ENCODE results near the gene PIGH. TPM values are rescaled to one million over a fixed set of nuclear protein-coding genes. Genes with fewer than 3 reads are reported as not detected.

The PIGH gene
- polyA plus RNA-seq, 1 of the 3 experiments (the other 2 are of a cell fraction): 23.6 TPM

DNA sequence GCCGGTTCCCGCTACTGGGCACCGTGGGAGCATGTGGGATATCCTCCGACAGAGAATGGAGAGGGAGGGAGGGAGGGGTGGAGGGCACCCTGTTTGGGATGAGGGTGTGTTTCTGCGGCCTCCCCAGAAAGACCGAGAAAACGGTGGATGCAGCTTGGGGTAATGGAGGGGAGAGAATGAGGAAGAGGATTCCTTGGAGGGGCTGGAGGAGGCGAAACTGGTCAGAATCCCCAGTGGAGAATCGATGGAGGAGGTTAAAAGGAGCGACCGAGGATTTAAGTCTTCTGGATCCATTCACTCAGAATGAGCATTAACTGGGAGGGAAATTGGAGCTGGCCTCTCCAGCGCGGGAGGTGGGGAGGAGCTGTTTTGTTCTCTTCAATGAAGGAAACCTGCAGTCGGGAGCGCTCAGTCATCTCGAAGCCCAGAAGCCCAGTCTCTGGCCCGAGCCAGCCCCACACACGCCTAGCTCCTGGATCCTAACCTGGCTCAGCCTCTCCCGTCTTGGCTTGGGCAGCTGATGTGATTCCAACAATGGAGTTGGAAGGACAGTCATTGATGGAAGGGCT lies 20.2 kb upstream of the PIGH start:
- peak; percentile 37 for DNase-seq
- WGBS (ENCODE audit: low lambda C conversion rate): 17% methylated on average over 17 of the region's 19 CpGs

More for the DNA sequence above, 20.2 kb upstream of the PIGH start:
- no peaks in the 10 kb centered on the region for H3K27me3 ChIP-seq (ENCODE audit: insufficient read depth)
- H2AFZ ChIP-seq (ENCODE audit: low read depth): peak overlapping the region; percentile 75
- H3K9me3 ChIP-seq: no peaks in the 10 kb centered on the region
- H3K9ac ChIP-seq: peak overlapping the region; percentile 55; the same call in 1 of the 2 replicates
- peaks cover 22% of the 10 kb centered on the region for H3F3A ChIP-seq (replicated peaks; ENCODE audit: insufficient read depth)
- H3K27ac ChIP-seq (ENCODE audit: low read depth in 2 of 2, low read length in 1 of 2): peak overlapping the region in 1 of 2 experiments; percentile 41; a peak in 2 of 4 replicates
- peak overlapping the region; percentile 72 to 80 for H3K4me3 ChIP-seq (ENCODE audit: low read depth in 2 of 2, low read length in 1 of 2)
- ChIA-PET POLR2A (interaction anchor here (0.7 to 0.9 kb wide), 3 partner anchors 34 to 84 kb away, joined by 3 to 4 read pairs (median 3); no protein-coding TSS in a partner anchor), CTCF (interaction anchor here (0.9 to 6.2 kb wide), 13 partner anchors 15 to 193 kb away, joined by 3 to 85 read pairs (median 5); partner anchors contain the start of genes PIGH and RDH12)
- no peaks in the 10 kb centered on the region for H3K9me2 ChIP-seq
- no peaks in the 10 kb centered on the region for H3K79me2 ChIP-seq (ENCODE audit: insufficient read depth)
- H3K4me1 ChIP-seq (ENCODE audit: control insufficient read depth in 1 of 2, insufficient read depth in 2 of 2, low read depth in 1 of 2, low read length in 1 of 2): peaks cover 5 to 10% of the 10 kb centered on the region in 2 experiments; a peak in 3 of 4 replicates
- H4K20me1 ChIP-seq (ENCODE audit: insufficient read depth): no peaks in the 10 kb centered on the region
- peak overlapping the region; percentile 99 for H3K4me2 ChIP-seq
- H3K36me3 ChIP-seq (replicated peaks in 1 of 2; ENCODE audit: control insufficient read depth in 1 of 2, insufficient read depth in 2 of 2, low read length in 1 of 2): no peaks in the 10 kb centered on the region
- TF ChIP-seq FOSL2 (IDR thresholded peaks at IDR 0.05; ENCODE audit: borderline replicate concordance, low read depth) (no peak), NFIC (IDR thresholded peaks at IDR 0.05; ENCODE audit: borderline replicate concordance) (no peak), TCF12 (IDR thresholded peaks at IDR 0.05) (no peak), EP300 (IDR thresholded peaks at IDR 0.05; ENCODE audit: borderline replicate concordance in 1 of 2, low read depth in 1 of 2, low read length in 1 of 2) (no peak), SMC3 (IDR thresholded peaks at IDR 0.05; ENCODE audit: low read depth, low read length) (no peak), FOXJ3 (CRISPR knock-in tag; IDR thresholded peaks at IDR 0.05) (no peak), SIN3A (IDR thresholded peaks at IDR 0.05; ENCODE audit: borderline replicate concordance, low read depth, low read length) (no peak), MEF2A (IDR thresholded peaks at IDR 0.05; ENCODE audit: borderline replicate concordance, low read depth) (no peak), RCOR1 (IDR thresholded peaks at IDR 0.05; ENCODE audit: low read length) (no peak), CHD2 (IDR thresholded peaks at IDR 0.05; ENCODE audit: low read length, partially characterized antibody) (no peak)
- TF ChIP-seq, protein P1, sequence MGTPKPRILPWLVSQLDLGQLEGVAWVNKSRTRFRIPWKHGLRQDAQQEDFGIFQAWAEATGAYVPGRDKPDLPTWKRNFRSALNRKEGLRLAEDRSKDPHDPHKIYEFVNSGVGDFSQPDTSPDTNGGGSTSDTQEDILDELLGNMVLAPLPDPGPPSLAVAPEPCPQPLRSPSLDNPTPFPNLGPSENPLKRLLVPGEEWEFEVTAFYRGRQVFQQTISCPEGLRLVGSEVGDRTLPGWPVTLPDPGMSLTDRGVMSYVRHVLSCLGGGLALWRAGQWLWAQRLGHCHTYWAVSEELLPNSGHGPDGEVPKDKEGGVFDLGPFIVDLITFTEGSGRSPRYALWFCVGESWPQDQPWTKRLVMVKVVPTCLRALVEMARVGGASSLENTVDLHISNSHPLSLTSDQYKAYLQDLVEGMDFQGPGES (IDR thresholded peaks at IDR 0.05; ENCODE audit: low read depth, low read length): no peak
- TF ChIP-seq, protein P2, sequence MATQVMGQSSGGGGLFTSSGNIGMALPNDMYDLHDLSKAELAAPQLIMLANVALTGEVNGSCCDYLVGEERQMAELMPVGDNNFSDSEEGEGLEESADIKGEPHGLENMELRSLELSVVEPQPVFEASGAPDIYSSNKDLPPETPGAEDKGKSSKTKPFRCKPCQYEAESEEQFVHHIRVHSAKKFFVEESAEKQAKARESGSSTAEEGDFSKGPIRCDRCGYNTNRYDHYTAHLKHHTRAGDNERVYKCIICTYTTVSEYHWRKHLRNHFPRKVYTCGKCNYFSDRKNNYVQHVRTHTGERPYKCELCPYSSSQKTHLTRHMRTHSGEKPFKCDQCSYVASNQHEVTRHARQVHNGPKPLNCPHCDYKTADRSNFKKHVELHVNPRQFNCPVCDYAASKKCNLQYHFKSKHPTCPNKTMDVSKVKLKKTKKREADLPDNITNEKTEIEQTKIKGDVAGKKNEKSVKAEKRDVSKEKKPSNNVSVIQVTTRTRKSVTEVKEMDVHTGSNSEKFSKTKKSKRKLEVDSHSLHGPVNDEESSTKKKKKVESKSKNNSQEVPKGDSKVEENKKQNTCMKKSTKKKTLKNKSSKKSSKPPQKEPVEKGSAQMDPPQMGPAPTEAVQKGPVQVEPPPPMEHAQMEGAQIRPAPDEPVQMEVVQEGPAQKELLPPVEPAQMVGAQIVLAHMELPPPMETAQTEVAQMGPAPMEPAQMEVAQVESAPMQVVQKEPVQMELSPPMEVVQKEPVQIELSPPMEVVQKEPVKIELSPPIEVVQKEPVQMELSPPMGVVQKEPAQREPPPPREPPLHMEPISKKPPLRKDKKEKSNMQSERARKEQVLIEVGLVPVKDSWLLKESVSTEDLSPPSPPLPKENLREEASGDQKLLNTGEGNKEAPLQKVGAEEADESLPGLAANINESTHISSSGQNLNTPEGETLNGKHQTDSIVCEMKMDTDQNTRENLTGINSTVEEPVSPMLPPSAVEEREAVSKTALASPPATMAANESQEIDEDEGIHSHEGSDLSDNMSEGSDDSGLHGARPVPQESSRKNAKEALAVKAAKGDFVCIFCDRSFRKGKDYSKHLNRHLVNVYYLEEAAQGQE (IDR thresholded peaks at IDR 0.05; ENCODE audit: low read depth, low read length): no peak
- TF ChIP-seq, protein P3, sequence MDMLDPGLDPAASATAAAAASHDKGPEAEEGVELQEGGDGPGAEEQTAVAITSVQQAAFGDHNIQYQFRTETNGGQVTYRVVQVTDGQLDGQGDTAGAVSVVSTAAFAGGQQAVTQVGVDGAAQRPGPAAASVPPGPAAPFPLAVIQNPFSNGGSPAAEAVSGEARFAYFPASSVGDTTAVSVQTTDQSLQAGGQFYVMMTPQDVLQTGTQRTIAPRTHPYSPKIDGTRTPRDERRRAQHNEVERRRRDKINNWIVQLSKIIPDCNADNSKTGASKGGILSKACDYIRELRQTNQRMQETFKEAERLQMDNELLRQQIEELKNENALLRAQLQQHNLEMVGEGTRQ (IDR thresholded peaks at IDR 0.05; ENCODE audit: borderline replicate concordance, low read depth, low read length): no peak
- TF ChIP-seq, protein P4, sequence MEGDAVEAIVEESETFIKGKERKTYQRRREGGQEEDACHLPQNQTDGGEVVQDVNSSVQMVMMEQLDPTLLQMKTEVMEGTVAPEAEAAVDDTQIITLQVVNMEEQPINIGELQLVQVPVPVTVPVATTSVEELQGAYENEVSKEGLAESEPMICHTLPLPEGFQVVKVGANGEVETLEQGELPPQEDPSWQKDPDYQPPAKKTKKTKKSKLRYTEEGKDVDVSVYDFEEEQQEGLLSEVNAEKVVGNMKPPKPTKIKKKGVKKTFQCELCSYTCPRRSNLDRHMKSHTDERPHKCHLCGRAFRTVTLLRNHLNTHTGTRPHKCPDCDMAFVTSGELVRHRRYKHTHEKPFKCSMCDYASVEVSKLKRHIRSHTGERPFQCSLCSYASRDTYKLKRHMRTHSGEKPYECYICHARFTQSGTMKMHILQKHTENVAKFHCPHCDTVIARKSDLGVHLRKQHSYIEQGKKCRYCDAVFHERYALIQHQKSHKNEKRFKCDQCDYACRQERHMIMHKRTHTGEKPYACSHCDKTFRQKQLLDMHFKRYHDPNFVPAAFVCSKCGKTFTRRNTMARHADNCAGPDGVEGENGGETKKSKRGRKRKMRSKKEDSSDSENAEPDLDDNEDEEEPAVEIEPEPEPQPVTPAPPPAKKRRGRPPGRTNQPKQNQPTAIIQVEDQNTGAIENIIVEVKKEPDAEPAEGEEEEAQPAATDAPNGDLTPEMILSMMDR (IDR thresholded peaks at IDR 0.05): no peak
- TF ChIP-seq, protein P5, sequence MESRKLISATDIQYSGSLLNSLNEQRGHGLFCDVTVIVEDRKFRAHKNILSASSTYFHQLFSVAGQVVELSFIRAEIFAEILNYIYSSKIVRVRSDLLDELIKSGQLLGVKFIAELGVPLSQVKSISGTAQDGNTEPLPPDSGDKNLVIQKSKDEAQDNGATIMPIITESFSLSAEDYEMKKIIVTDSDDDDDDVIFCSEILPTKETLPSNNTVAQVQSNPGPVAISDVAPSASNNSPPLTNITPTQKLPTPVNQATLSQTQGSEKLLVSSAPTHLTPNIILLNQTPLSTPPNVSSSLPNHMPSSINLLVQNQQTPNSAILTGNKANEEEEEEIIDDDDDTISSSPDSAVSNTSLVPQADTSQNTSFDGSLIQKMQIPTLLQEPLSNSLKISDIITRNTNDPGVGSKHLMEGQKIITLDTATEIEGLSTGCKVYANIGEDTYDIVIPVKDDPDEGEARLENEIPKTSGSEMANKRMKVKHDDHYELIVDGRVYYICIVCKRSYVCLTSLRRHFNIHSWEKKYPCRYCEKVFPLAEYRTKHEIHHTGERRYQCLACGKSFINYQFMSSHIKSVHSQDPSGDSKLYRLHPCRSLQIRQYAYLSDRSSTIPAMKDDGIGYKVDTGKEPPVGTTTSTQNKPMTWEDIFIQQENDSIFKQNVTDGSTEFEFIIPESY (IDR thresholded peaks at IDR 0.05; ENCODE audit: borderline replicate concordance, low read depth): no peak
- TF ChIP-seq, protein P6, sequence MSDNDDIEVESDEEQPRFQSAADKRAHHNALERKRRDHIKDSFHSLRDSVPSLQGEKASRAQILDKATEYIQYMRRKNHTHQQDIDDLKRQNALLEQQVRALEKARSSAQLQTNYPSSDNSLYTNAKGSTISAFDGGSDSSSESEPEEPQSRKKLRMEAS (IDR thresholded peaks at IDR 0.05; ENCODE audit: low read depth): no peak
- TF ChIP-seq, protein P7, sequence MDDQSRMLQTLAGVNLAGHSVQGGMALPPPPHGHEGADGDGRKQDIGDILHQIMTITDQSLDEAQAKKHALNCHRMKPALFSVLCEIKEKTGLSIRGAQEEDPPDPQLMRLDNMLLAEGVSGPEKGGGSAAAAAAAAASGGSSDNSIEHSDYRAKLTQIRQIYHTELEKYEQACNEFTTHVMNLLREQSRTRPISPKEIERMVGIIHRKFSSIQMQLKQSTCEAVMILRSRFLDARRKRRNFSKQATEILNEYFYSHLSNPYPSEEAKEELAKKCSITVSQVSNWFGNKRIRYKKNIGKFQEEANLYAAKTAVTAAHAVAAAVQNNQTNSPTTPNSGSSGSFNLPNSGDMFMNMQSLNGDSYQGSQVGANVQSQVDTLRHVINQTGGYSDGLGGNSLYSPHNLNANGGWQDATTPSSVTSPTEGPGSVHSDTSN (IDR thresholded peaks at IDR 0.05): no peak
